NCI-H226 (cell line): Measurements from ENCODE around the gene DLEC1.

Experiments
- DNase-seq: peaks from one replicate; pipeline ENCODE4 v3.0.0-alpha.2; 2015

DLEC1 gene

DNA sequence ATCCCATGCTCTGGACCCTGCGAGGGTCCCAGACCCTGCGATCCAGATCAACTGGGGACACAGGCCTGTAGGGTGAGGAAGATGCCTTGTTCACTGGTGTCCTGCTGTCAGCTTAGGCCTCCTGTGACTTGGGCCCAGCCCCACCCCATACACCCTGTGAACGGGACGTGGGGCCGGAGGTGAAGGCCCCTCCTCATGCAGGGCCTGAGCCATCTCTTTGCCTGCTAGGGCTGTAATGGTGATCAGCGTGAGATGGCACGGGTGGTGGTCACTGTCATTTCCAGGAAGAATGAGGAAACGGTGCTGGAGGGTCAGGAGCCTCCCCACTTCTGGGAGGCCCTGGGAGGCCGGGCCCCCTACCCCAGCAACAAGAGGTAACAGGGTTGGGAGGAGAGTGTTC is 36.1 kb upstream of the DLEC1 start:
- DNase-seq = no peak

- no peak for DNase-seq
These were observed 35.6 kb upstream of the DLEC1 start for GRCh38 chr3:38003371-38003816.

DNA sequence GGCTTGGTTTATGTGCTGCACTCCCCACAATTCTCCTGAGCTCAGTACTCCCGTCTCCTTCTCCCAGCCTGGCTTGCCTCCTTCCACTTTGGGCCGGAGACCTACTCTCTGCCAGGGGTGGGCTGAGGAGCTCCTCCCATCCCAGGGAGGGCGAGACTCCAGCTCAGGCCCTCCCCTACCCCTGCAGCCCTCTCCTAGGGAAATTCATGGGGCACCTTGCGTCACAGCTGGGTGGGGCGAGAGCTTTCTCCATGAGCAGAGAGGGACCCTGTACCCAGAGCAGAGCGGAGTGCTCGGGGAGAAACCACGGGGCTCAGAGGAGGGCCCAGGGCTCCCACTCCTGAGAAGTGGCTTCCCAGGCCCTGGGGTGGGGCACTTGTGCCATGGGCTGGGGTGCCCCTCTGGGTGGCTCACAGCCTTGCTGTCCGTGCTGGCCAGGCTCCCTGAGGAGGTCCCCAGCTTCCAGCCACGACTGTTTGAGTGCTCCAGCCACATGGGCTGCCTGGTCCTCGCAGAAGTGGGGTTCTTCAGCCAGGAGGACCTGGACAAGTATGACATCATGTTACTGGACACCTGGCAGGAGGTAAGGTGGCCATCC is 35.1 kb upstream of the DLEC1 start:
- no peak for DNase-seq

GRCh38 chr3:38004415-38005075 is 34.5 kb upstream of the DLEC1 start:
- peak; percentile 42 for DNase-seq

DNA sequence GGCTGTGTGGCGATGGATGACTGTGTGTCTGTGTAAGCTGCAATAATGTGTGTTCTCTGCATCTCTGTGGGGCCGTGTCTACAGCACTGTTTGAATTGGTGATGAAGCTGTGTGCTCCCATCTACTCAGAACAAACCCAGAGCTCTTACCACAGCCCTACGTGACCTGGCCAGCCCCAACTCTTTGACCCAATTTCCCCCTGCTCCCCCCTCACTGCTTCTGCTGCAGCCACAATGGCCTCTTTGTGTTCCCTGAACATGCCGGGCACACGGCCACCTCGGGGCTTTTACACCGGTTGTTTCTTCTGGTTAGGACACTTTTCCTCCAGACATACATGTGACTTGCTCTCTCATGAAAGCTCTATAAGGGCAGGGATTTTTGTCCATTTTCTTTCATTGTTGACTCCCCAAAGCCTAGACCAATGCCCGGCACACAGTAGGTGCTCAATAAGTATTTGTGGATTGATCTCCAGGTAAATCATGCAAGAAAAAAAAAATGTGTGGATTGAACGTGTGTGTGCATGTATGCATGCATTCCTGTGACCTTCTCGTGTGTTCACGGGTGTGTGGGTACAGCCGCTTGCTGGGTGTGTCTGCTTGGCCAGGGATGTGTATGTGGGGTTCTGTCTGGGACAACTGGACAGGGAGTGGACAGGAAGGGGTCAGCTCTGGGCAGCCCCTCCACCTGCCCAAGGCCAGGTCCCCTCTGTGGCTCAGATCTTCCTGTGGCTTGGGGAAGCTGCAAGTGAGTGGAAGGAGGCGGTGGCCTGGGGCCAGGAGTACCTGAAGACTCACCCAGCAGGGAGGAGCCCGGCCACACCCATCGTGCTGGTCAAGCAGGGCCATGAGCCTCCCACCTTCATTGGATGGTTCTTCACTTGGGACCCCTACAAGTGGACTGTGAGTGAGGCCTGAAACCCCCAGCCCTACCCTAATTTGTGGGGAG is 33.7 kb upstream of the DLEC1 start:
- no peak for DNase-seq

DNA sequence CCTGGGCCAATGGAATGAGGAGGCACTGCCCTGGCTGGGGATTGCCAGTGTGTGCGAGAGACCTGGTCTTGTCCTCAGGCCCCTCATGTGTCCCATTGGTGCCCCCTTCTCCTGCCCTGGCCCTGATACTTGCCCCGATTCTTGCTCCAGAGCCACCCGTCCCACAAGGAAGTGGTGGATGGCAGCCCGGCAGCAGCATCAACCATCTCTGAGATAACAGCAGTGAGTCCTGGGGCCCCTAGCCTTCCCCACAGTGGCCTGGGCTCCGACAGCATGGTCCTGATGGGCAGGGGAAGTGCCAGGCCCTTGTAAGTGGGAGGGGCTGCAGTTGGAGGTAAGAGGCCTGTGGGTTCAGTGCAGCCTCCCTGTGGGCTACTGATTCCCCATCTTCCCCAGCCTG is 33.0 kb upstream of the DLEC1 start:
- no peak for DNase-seq

GRCh38 chr3:38006445-38006995 is 32.5 kb upstream of the DLEC1 start:
- no peak for DNase-seq

GRCh38 chr3:38007754-38008090 is 31.3 kb upstream of the DLEC1 start:
- no peak for DNase-seq

DNA sequence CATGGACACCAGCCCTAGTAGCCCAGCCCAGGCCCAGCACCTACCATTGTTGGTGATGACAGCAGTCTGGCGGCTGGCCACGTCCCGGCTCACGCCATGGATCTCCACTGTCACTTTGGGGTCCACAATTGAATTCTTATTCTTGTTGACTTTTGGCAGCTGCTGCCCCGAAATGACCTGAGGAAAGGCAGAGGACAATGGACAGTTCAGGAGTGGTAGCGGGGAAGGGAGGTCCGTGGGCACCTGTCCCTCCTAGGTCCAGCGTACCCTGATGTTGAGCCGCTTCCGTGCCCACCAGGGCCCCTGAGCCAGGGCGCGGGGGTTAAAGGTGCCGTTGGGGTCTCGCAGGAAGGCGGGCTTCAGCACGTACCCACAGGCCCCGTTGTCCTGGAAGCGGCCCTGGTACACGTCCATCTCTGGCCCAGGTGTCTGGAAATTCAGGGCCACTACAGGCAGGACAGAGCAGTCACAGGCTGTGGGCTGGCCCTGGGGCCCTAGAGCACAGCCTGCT is 30.8 kb upstream of the DLEC1 start:
- no peak for DNase-seq

- DNase-seq = no peak
These were observed 29.9 kb upstream of the DLEC1 start for GRCh38 chr3:38008971-38009580.

- DNase-seq = no peak
These were observed 29.0 kb upstream of the DLEC1 start for GRCh38 chr3:38009807-38010591.

- no peak for DNase-seq
These were observed 27.9 kb upstream of the DLEC1 start for GRCh38 chr3:38011111-38011510.

- DNase-seq = no peak
These were observed 23.5 kb upstream of the DLEC1 start for GRCh38 chr3:38015485-38015884.

DNA sequence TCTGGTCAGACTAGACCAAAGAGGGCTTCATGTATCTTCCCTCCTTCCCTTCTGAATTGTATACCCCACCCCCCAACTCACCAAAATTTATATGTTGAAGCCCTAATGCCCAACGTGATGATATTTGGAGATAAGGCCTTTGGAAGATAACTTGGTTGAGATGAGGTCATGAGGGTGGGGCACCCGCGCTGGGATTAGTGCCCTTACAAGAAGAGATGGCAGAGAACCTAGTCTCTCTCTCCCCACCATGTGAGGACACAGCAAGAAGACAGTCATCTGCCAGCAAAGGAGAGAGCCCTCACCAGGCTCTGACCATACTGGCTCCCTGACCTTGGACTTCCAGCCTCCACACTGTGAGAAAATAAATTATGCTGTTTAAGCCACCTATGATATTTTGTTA is 23.0 kb upstream of the DLEC1 start:
- no peak for DNase-seq

GRCh38 chr3:38016410-38016809 is 22.6 kb upstream of the DLEC1 start:
- DNase-seq = no peak

DNA sequence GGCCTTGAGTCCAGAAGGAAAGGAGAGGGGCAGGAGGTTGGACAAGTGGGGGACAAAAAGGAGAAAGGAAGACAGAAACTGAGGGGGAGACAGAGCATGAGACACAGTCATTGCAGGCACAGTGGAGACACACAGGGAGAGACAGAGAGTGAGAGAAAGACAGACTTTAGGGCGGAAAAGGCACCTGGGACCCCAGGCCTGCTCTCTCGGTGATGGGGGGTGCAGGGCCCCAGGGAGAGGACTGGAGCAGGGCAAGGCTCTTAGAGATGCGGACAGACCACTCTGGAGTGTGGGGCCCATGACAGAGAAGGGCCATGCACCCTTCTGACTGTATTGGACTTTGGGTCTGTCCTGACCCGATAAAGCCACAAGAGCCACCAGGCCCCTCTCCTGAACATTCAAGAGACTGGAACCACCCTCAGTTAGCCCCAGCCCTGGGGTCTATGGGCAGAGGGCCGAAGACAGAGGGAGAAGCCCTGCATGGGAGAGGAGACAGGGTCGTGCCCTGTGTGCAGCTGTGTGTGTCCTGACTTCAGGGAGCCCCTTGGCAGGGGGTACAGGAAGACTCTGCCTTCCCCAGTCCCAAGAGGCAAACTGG is 22.1 kb upstream of the DLEC1 start:
- no peak for DNase-seq

- no peak for DNase-seq
These were observed 21.3 kb upstream of the DLEC1 start for GRCh38 chr3:38017445-38018295.

GRCh38 chr3:38018296-38019266 is 20.4 kb upstream of the DLEC1 start:
- DNase-seq = no peak

- DNase-seq = no peak
These were observed 19.2 kb upstream of the DLEC1 start for GRCh38 chr3:38019658-38020341.
